ENCODE data around the gene ZSCAN10. TPM values are rescaled to one million over a fixed set of nuclear protein-coding genes. Genes with fewer than 3 reads are reported as not detected.
"Not testable (repeated sequence)": the region's sequence is repeated elsewhere in the genome, so short reads cannot be mapped to it uniquely, and the experiment has no call there.

ZSCAN10 gene
- polyA plus RNA-seq, 1 donor from 2014 or later, result 0.10 TPM

- H2AFZ ChIP-seq (ENCODE audit: low read depth, low read length); H4K20me1 ChIP-seq (ENCODE audit: insufficient read depth); H3K36me3 ChIP-seq (ENCODE audit: insufficient read depth, low read length); H3K9me3 ChIP-seq (ENCODE audit: low read length); H3K79me2 ChIP-seq (replicated peaks; ENCODE audit: insufficient read depth, low read length); H3F3A ChIP-seq (ENCODE audit: insufficient read depth, low read length, poor library complexity, severe bottlenecking); H3K27ac ChIP-seq (ENCODE audit: low read length); H3K9me2 ChIP-seq (ENCODE audit: insufficient read depth, low read length); H3K9ac ChIP-seq (ENCODE audit: low read length); H3K4me3 ChIP-seq (ENCODE audit: low read length); H3K4me2 ChIP-seq (ENCODE audit: low read length); H3K27me3 ChIP-seq (ENCODE audit: insufficient read depth, low read depth, low read length): not testable (repeated sequence)
Measured at GRCh38 chr16:3075946-3076345, 23.1 kb downstream of the ZSCAN10 start.

- TF ChIP-seq TAF1 (IDR thresholded peaks at IDR 0.05; ENCODE audit: low read depth) (no peak), EZH2 (IDR thresholded peaks at IDR 0.05; ENCODE audit: borderline replicate concordance, insufficient read depth, low read length, poor library complexity, severe bottlenecking) (no peak), POLR2AphosphoS5 (IDR thresholded peaks at IDR 0.05) (no peak), CTCF (IDR thresholded peaks at IDR 0.05; ENCODE audit: poor library complexity, severe bottlenecking) (no peak), SMC3 (conservative IDR thresholded peaks at IDR 0.05; ENCODE audit: poor library complexity) (no peak), MXI1 (conservative IDR thresholded peaks at IDR 0.05; ENCODE audit: poor library complexity, severe bottlenecking) (no peak), REST (IDR thresholded peaks at IDR 0.05; ENCODE audit: borderline replicate concordance) (no peak)
- Histone ChIP-seq H3F3A (ENCODE audit: insufficient read depth, low read length, poor library complexity, severe bottlenecking) (no peaks in the 10 kb centered on the region), H3K79me2 (replicated peaks; ENCODE audit: insufficient read depth, low read length) (no peaks in the 10 kb centered on the region), H3K4me2 (ENCODE audit: low read length) (no peak overlapping the region), H3K36me3 (ENCODE audit: insufficient read depth, low read length) (no peaks in the 10 kb centered on the region), H3K4me3 (ENCODE audit: low read length) (no peak overlapping the region), H3K9me3 (ENCODE audit: low read length) (no peaks in the 10 kb centered on the region), H3K27me3 (ENCODE audit: insufficient read depth, low read depth, low read length) (no peaks in the 10 kb centered on the region), H3K9me2 (ENCODE audit: insufficient read depth, low read length) (no peaks in the 10 kb centered on the region), H3K27ac (ENCODE audit: low read length) (no peak overlapping the region), H4K20me1 (ENCODE audit: insufficient read depth) (no peaks in the 10 kb centered on the region), H2AFZ (ENCODE audit: low read depth, low read length) (no peak overlapping the region), H3K9ac (ENCODE audit: low read length) (no peak overlapping the region)
Measured at GRCh38 chr16:3075523-3075915, 23.6 kb downstream of the ZSCAN10 start.

GRCh38 chr16:3074860-3075522 is 24.1 kb downstream of the ZSCAN10 start:
- H3K27ac ChIP-seq (ENCODE audit: low read length), result no peak overlapping the region
- no peaks in the 10 kb centered on the region for H3K9me3 ChIP-seq (ENCODE audit: low read length)
- H3K27me3 ChIP-seq (ENCODE audit: insufficient read depth, low read depth, low read length), result no peaks in the 10 kb centered on the region
- TF ChIP-seq REST (IDR thresholded peaks at IDR 0.05; ENCODE audit: borderline replicate concordance) (no peak), SMC3 (conservative IDR thresholded peaks at IDR 0.05; ENCODE audit: poor library complexity) (no peak), RAD21 (conservative IDR thresholded peaks at IDR 0.05) (no peak), POLR2AphosphoS5 (IDR thresholded peaks at IDR 0.05) (no peak), EP300 (conservative IDR thresholded peaks at IDR 0.05; ENCODE audit: poor library complexity, severe bottlenecking) (no peak), CTCF (IDR thresholded peaks at IDR 0.05; ENCODE audit: poor library complexity, severe bottlenecking) (no peak), EZH2 (IDR thresholded peaks at IDR 0.05; ENCODE audit: borderline replicate concordance, insufficient read depth, low read length, poor library complexity, severe bottlenecking) (no peak), MXI1 (conservative IDR thresholded peaks at IDR 0.05; ENCODE audit: poor library complexity, severe bottlenecking) (no peak), TAF1 (IDR thresholded peaks at IDR 0.05; ENCODE audit: low read depth) (no peak)
- no peak overlapping the region for H3K4me2 ChIP-seq (ENCODE audit: low read length)
- no peaks in the 10 kb centered on the region for H3K36me3 ChIP-seq (ENCODE audit: insufficient read depth, low read length)
- no peaks in the 10 kb centered on the region for H3K9me2 ChIP-seq (ENCODE audit: insufficient read depth, low read length)
- H3K79me2 ChIP-seq (replicated peaks; ENCODE audit: insufficient read depth, low read length), result no peaks in the 10 kb centered on the region
- H4K20me1 ChIP-seq (ENCODE audit: insufficient read depth), result no peaks in the 10 kb centered on the region
- no peaks in the 10 kb centered on the region for H3F3A ChIP-seq (ENCODE audit: insufficient read depth, low read length, poor library complexity, severe bottlenecking)
- no peak overlapping the region for H3K9ac ChIP-seq (ENCODE audit: low read length)
- H2AFZ ChIP-seq (ENCODE audit: low read depth, low read length), result no peak overlapping the region
- H3K4me3 ChIP-seq (ENCODE audit: low read length), result no peak overlapping the region

Measured in neural cell (in vitro differentiated cells).